ENCODE data around the gene PITPNM3. TPM values are rescaled to one million over a fixed set of nuclear protein-coding genes. Genes with fewer than 3 reads are reported as not detected.

The PITPNM3 gene
- total RNA-seq, 1 experiment from 2014 or later, result 4.2 TPM

GRCh38 chr17:6508519-6509030, 47.8 kb downstream of the PITPNM3 start (continued):
- TF ChIP-seq, protein P1, sequence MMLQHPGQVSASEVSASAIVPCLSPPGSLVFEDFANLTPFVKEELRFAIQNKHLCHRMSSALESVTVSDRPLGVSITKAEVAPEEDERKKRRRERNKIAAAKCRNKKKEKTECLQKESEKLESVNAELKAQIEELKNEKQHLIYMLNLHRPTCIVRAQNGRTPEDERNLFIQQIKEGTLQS (IDR thresholded peaks at IDR 0.05), result no peak
- no peak for TF ChIP-seq SIN3A (IDR thresholded peaks at IDR 0.05; ENCODE audit: low read depth)

GRCh38 chr17:6508016-6508415, 48.3 kb downstream of the PITPNM3 start:
- peak; percentile 4 for ATAC-seq
- no peaks in the 10 kb centered on the region for H3K9me2 ChIP-seq (ENCODE audit: insufficient read depth)
- no peaks in the 10 kb centered on the region for H3K79me2 ChIP-seq (ENCODE audit: insufficient read depth, low read length)
- peaks cover 22 to 57% of the 10 kb centered on the region in 2 experiments for H3K4me1 ChIP-seq (ENCODE audit: control insufficient read depth in 1 of 2, insufficient read depth in 2 of 2, low read length in 2 of 2)
- no TSS peak for BruUV-seq (replicated peaks)
- no peaks in the 10 kb centered on the region for H4K20me1 ChIP-seq (ENCODE audit: insufficient read depth)
- no peak for DNase-seq (ENCODE audit: low read depth, low spot score)
- POLR2A ChIA-PET, result no interaction called here
- peak overlapping the region; percentile 21 to 33 for H3K4me3 ChIP-seq (replicated peaks in 1 of 2; ENCODE audit: low read depth in 1 of 2, low read length in 2 of 2)
- H3K27me3 ChIP-seq (ENCODE audit: insufficient read depth, low read length), result no peaks in the 10 kb centered on the region
- H3K27ac ChIP-seq (ENCODE audit: low read depth, low read length), result no peak overlapping the region
- no peaks in the 10 kb centered on the region for H3K36me3 ChIP-seq (ENCODE audit: control insufficient read depth in 1 of 2, insufficient read depth in 2 of 2, low read length in 2 of 2)
- TF ChIP-seq SIN3A (IDR thresholded peaks at IDR 0.05; ENCODE audit: low read depth) (no peak), EGR1 (IDR thresholded peaks at IDR 0.05; ENCODE audit: low read depth) (no peak), MAX (IDR thresholded peaks at IDR 0.05) (no peak), CEBPB (IDR thresholded peaks at IDR 0.05; ENCODE audit: low read depth) (no peak), YY1 (IDR thresholded peaks at IDR 0.05; ENCODE audit: extremely low read depth, insufficient replicate concordance, low read depth, low read length) (no peak), SP1 (IDR thresholded peaks at IDR 0.05; ENCODE audit: low read depth) (no peak), TCF7L2 (IDR thresholded peaks at IDR 0.05; ENCODE audit: borderline replicate concordance, extremely low read depth, insufficient read depth, insufficient read length) (no peak), ELF1 (IDR thresholded peaks at IDR 0.05; ENCODE audit: borderline replicate concordance, low read depth) (no peak), RAD21 (IDR thresholded peaks at IDR 0.05; ENCODE audit: low read depth) (no peak), POLR2A (IDR thresholded peaks at IDR 0.05; ENCODE audit: borderline replicate concordance, extremely low read depth, insufficient read depth, insufficient read length) (no peak), ZNF274 (IDR thresholded peaks at IDR 0.05; ENCODE audit: low read depth, low read length) (no peak), REST (IDR thresholded peaks at IDR 0.05; ENCODE audit: low read depth) (no peak), ZFX (IDR thresholded peaks at IDR 0.05) (no peak), POLR2AphosphoS5 (IDR thresholded peaks at IDR 0.05; ENCODE audit: low read depth, low read length) (no peak)
- TF ChIP-seq, protein P2, sequence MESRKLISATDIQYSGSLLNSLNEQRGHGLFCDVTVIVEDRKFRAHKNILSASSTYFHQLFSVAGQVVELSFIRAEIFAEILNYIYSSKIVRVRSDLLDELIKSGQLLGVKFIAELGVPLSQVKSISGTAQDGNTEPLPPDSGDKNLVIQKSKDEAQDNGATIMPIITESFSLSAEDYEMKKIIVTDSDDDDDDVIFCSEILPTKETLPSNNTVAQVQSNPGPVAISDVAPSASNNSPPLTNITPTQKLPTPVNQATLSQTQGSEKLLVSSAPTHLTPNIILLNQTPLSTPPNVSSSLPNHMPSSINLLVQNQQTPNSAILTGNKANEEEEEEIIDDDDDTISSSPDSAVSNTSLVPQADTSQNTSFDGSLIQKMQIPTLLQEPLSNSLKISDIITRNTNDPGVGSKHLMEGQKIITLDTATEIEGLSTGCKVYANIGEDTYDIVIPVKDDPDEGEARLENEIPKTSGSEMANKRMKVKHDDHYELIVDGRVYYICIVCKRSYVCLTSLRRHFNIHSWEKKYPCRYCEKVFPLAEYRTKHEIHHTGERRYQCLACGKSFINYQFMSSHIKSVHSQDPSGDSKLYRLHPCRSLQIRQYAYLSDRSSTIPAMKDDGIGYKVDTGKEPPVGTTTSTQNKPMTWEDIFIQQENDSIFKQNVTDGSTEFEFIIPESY (IDR thresholded peaks at IDR 0.05; ENCODE audit: extremely low read depth, insufficient replicate concordance, low read length), result no peak
- TF ChIP-seq, protein P1 (IDR thresholded peaks at IDR 0.05), result no peak
- TF ChIP-seq, protein P3, sequence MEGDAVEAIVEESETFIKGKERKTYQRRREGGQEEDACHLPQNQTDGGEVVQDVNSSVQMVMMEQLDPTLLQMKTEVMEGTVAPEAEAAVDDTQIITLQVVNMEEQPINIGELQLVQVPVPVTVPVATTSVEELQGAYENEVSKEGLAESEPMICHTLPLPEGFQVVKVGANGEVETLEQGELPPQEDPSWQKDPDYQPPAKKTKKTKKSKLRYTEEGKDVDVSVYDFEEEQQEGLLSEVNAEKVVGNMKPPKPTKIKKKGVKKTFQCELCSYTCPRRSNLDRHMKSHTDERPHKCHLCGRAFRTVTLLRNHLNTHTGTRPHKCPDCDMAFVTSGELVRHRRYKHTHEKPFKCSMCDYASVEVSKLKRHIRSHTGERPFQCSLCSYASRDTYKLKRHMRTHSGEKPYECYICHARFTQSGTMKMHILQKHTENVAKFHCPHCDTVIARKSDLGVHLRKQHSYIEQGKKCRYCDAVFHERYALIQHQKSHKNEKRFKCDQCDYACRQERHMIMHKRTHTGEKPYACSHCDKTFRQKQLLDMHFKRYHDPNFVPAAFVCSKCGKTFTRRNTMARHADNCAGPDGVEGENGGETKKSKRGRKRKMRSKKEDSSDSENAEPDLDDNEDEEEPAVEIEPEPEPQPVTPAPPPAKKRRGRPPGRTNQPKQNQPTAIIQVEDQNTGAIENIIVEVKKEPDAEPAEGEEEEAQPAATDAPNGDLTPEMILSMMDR (IDR thresholded peaks at IDR 0.05 in 2 of 3, conservative IDR thresholded peaks at IDR 0.05 in 1 of 3; ENCODE audit: borderline replicate concordance in 1 of 3, insufficient read depth in 1 of 3, low read depth in 2 of 3, low read length in 2 of 3), result no peak
- intact Hi-C loops (cut with micrococcal nuclease), result no loop called here
- peak overlapping the region; percentile 68 for H3K4me2 ChIP-seq (ENCODE audit: low read length)
- no peaks in the 10 kb centered on the region for H3K9me3 ChIP-seq (ENCODE audit: control insufficient read depth in 1 of 2, insufficient read depth in 1 of 2, low read depth in 1 of 2, low read length in 2 of 2)
- CTCF ChIA-PET, result no interaction called here
- H2AFZ ChIP-seq (ENCODE audit: low read depth, low read length, poor library complexity, severe bottlenecking), result no peak overlapping the region
- RAD21 ChIA-PET (ENCODE audit: low non-redundant PET in 1 of 2, low total read pairs in 2 of 2, uncharacterized antibody in 2 of 2, unreplicated experiment in 2 of 2), result no interaction called here
- peak overlapping the region; percentile 26; the same call in 1 of the 2 replicates for H3K9ac ChIP-seq (ENCODE audit: low read length)

Measured in HCT116 (cell line).